GM23338 (cell line): ENCODE data around the gene NFIA. TPM values are rescaled to one million over a fixed set of nuclear protein-coding genes. Genes with fewer than 3 reads are reported as not detected.

Source experiments
- ATAC-seq: fragments of 200-7000 bp; cut with Tn5 transposase; 3 replicates; pipeline ENCODE4 v1.9.1; 2020
- DNase-seq: peaks from one replicate; pipeline ENCODE4 v3.0.0-alpha.2; 2015; ENCODE audit warnings: low spot score
- H2AFZ ChIP-seq: fragments of 200-600 bp; sonication (generic); 2 replicates; pipeline ENCODE4 v1.8.0; 2016; ENCODE audit warnings: antibody characterized with exemption, mild to moderate bottlenecking, moderate library complexity
- H3F3A ChIP-seq: fragments of 200-600 bp; sonication (generic); replicated peaks from 2 replicates; pipeline ENCODE4 v1.8.0; 2017; ENCODE audit warnings: antibody characterized with exemption, mixed run types, low read depth
- H3K27ac ChIP-seq: fragments of 200-600 bp; sonication (generic); 2 replicates; pipeline ENCODE4 v1.6.1; 2016; ENCODE audit warnings: low read depth
- H3K27me3 ChIP-seq: fragments of 200-600 bp; sonication (generic); 2 replicates; pipeline ENCODE4 v1.8.0; 2016; ENCODE audit warnings: mild to moderate bottlenecking, mixed run types, moderate library complexity; ENCODE audit not compliant: insufficient read depth
- H3K36me3 ChIP-seq: fragments of 200-600 bp; sonication (generic); 2 replicates; pipeline ENCODE4 v1.8.0; 2016; ENCODE audit warnings: mild to moderate bottlenecking; ENCODE audit not compliant: insufficient read depth
- H3K4me1 ChIP-seq: fragments of 200-600 bp; sonication (generic); 2 replicates; pipeline ENCODE4 v1.8.0; 2016; ENCODE audit warnings: mild to moderate bottlenecking, moderate library complexity; ENCODE audit not compliant: insufficient read depth
- H3K4me2 ChIP-seq: fragments of 200-600 bp; sonication (generic); 2 replicates; pipeline ENCODE4 v1.7.1; 2017; ENCODE audit warnings: mixed run types
- H3K4me3 ChIP-seq: fragments of 200-600 bp; sonication (generic); 2 replicates; pipeline ENCODE4 v1.6.1; 2016; ENCODE audit warnings: mixed run types
- H3K79me2 ChIP-seq: fragments of 200-600 bp; sonication (generic); replicated peaks from 2 replicates; pipeline ENCODE4 v1.8.0; 2017; ENCODE audit warnings: mild to moderate bottlenecking; ENCODE audit not compliant: insufficient read depth
- H3K9me2 ChIP-seq: fragments of 200-600 bp; sonication (generic); 2 replicates; pipeline ENCODE4 v1.8.0; 2017; ENCODE audit not compliant: insufficient read depth
- H4K20me1 ChIP-seq: fragments of 200-600 bp; sonication (generic); replicated peaks from 2 replicates; pipeline ENCODE4 v1.8.0; 2017; ENCODE audit warnings: mild to moderate bottlenecking; ENCODE audit not compliant: insufficient read depth
- H3K27ac Mint-ChIP-seq: 2 replicates; pipeline ENCODE4 v1.8.0; 2020; ENCODE audit warnings: inconsistent platforms, mild to moderate bottlenecking, moderate library complexity, mixed read lengths
- H3K27me3 Mint-ChIP-seq: 3 replicates; pipeline ENCODE4 v1.8.0; 2022; ENCODE audit warnings: low read depth, mild to moderate bottlenecking, moderate library complexity, mixed read lengths, inconsistent platforms; ENCODE audit not compliant: insufficient read depth, poor library complexity
- H3K36me3 Mint-ChIP-seq: 3 replicates; pipeline ENCODE4 v1.8.0; 2021; ENCODE audit warnings: low read depth, mild to moderate bottlenecking, inconsistent platforms, moderate library complexity, mixed read lengths
- H3K4me1 Mint-ChIP-seq: 3 replicates; pipeline ENCODE4 v1.8.0; 2020; ENCODE audit warnings: mild to moderate bottlenecking, inconsistent platforms, mixed read lengths
- H3K4me3 Mint-ChIP-seq: 3 replicates; pipeline ENCODE4 v1.8.0; 2021; ENCODE audit warnings: moderate library complexity, mild to moderate bottlenecking, inconsistent platforms, mixed read lengths
- H3K9me3 Mint-ChIP-seq: 3 replicates; pipeline ENCODE4 v1.8.0; 2020; ENCODE audit warnings: moderate library complexity, mild to moderate bottlenecking, inconsistent platforms, mixed read lengths
- CREB1 ChIP-seq: fragments of 250-450 bp; sonication (Bioruptor Pico); IDR thresholded peaks from 2 replicates; pipeline ENCODE4 v1.5.0; 2020; ENCODE audit warnings: low read depth, mild to moderate bottlenecking, moderate library complexity
- EZH2 ChIP-seq: fragments of 200-600 bp; sonication (generic); IDR thresholded peaks from one replicate; pipeline ENCODE4 v1.8.0; 2017; ENCODE audit warnings: antibody characterized with exemption, mild to moderate bottlenecking, low read depth; ENCODE audit not compliant: unreplicated experiment
- EZH2phosphoT487 ChIP-seq: fragments of 200-600 bp; sonication (generic); IDR thresholded peaks from one replicate; pipeline ENCODE4 v1.8.1; 2018; ENCODE audit warnings: antibody characterized with exemption; ENCODE audit not compliant: unreplicated experiment
- JUNB ChIP-seq: IDR thresholded peaks from one replicate; pipeline ENCODE4 v1.6.1; 2016; ENCODE audit warnings: antibody characterized with exemption; ENCODE audit not compliant: unreplicated experiment
- POLR2AphosphoS5 ChIP-seq: IDR thresholded peaks from 2 replicates; pipeline ENCODE4 v1.6.1; 2016; ENCODE audit warnings: antibody characterized with exemption, low read depth
- ZNF114 ChIP-seq: fragments of 250-450 bp; sonication (Bioruptor Pico); IDR thresholded peaks from 2 replicates; pipeline ENCODE4 v1.5.0; 2020; ENCODE audit warnings: mild to moderate bottlenecking, moderate library complexity
- polyA plus RNA-seq: library from polyadenylated mRNA; unstranded; fragments of >200 nt; fragmentation: Nextera tagmentation; extraction: Ambion mirVana; gene quantifications from 2 replicates; pipeline ENCODE4 v1.2.1, GENCODE V29; 2016
- total RNA-seq: library from RNA; depleted of rRNA; stranded (reverse); fragments of >200 nt; shearing (Covaris generic); gene quantifications from 2 replicates; pipeline ENCODE4 v1.2.3, GENCODE V29; 2014
- TF ChIP-seq, protein P1 (sequence below), 2 experiments: fragments of 200-600 bp in 1 of 2; sonication (generic) in 1 of 2; conservative IDR thresholded peaks; 2 replicates each; pipeline versions ENCODE4 v1.5.1 to v1.6.1; 2016 to 2017; ENCODE audit warnings: antibody characterized with exemption in 2 of 2, low read depth in 2 of 2, mild to moderate bottlenecking in 2 of 2, moderate library complexity in 1 of 2
- TF ChIP-seq, protein P2 (sequence below): fragments of 250-450 bp; sonication (Bioruptor Pico); IDR thresholded peaks from 2 replicates; pipeline ENCODE4 v1.5.0; 2020; ENCODE audit warnings: mild to moderate bottlenecking, moderate library complexity
- TF ChIP-seq, protein P3 (sequence below): IDR thresholded peaks from 2 replicates; pipeline ENCODE4 v1.6.1; 2016; ENCODE audit warnings: antibody characterized with exemption

NFIA gene
- total and polyA plus RNA-seq, 2 experiments from 2014 or later = 0.97 to 2.3 TPM

DNA sequence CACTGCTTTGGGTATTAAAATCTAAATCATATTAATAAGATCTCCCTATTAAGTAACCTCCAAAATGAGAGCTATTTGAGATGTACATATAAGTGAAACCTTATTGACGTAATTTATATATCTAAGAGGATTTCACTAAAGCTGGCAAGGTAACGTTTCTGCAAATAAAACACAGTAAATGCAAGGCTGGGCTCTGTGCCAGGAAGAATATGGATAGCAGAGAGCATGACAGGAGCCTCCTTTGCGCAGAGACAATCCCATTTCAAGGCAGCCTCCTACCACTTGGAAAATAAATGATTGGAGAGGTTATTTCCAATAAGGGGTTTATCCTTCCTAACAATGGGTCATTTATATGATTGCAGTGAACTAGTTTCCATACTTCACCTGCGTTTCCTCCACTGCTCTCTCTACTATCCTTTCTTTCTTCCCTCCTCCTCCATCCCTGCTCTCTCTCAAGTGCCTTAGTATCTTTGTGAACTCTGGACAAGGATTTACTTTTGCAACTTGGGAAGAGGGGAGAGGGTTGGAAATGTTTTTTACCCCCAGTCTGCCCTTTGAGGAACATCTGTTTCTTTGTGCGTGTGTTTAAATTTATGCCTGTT, 3.0 kb upstream of the NFIA start:
- Histone ChIP-seq H3K36me3 (no peaks in the 10 kb centered on the region), H3K9me2 (no peaks in the 10 kb centered on the region), H3F3A (peaks cover 14% of the 10 kb centered on the region; the same call in 1 of the 2 replicates), H3K4me2 (peak overlapping the region; percentile 79), H3K4me3 (peak overlapping the region; percentile 58), H4K20me1 (0 out of 2 replicates have a peak, but pooled peaks cover 3% of the 10 kb centered on the region), H3K79me2 (no peaks in the 10 kb centered on the region), H3K27me3 (peaks cover 76% of the 10 kb centered on the region), H2AFZ (peak overlapping the region; percentile 53; the same call in 1 of the 2 replicates), H3K4me1 (peaks cover 47% of the 10 kb centered on the region), H3K27ac (no peak overlapping the region)
- Mint-ChIP-seq H3K9me3 (peaks cover 2% of the 10 kb centered on the region; the same call in 2 of the 3 replicates), H3K36me3 (peaks cover 3% of the 10 kb centered on the region; the same call in 1 of the 3 replicates), H3K27me3 (peaks cover 56% of the 10 kb centered on the region), H3K4me1 (peaks cover 44% of the 10 kb centered on the region), H3K27ac (no peak overlapping the region), H3K4me3 (peak overlapping the region; percentile 79)
- no peak for ATAC-seq
- peak; percentile 16 for DNase-seq
- no peak for TF ChIP-seq ZNF114
- TF ChIP-seq, protein P1, sequence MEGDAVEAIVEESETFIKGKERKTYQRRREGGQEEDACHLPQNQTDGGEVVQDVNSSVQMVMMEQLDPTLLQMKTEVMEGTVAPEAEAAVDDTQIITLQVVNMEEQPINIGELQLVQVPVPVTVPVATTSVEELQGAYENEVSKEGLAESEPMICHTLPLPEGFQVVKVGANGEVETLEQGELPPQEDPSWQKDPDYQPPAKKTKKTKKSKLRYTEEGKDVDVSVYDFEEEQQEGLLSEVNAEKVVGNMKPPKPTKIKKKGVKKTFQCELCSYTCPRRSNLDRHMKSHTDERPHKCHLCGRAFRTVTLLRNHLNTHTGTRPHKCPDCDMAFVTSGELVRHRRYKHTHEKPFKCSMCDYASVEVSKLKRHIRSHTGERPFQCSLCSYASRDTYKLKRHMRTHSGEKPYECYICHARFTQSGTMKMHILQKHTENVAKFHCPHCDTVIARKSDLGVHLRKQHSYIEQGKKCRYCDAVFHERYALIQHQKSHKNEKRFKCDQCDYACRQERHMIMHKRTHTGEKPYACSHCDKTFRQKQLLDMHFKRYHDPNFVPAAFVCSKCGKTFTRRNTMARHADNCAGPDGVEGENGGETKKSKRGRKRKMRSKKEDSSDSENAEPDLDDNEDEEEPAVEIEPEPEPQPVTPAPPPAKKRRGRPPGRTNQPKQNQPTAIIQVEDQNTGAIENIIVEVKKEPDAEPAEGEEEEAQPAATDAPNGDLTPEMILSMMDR (conservative IDR thresholded peaks at IDR 0.05; ENCODE audit: low read depth in 2 of 2) = no peak
- no peak for TF ChIP-seq JUNB
- TF ChIP-seq, protein P2, sequence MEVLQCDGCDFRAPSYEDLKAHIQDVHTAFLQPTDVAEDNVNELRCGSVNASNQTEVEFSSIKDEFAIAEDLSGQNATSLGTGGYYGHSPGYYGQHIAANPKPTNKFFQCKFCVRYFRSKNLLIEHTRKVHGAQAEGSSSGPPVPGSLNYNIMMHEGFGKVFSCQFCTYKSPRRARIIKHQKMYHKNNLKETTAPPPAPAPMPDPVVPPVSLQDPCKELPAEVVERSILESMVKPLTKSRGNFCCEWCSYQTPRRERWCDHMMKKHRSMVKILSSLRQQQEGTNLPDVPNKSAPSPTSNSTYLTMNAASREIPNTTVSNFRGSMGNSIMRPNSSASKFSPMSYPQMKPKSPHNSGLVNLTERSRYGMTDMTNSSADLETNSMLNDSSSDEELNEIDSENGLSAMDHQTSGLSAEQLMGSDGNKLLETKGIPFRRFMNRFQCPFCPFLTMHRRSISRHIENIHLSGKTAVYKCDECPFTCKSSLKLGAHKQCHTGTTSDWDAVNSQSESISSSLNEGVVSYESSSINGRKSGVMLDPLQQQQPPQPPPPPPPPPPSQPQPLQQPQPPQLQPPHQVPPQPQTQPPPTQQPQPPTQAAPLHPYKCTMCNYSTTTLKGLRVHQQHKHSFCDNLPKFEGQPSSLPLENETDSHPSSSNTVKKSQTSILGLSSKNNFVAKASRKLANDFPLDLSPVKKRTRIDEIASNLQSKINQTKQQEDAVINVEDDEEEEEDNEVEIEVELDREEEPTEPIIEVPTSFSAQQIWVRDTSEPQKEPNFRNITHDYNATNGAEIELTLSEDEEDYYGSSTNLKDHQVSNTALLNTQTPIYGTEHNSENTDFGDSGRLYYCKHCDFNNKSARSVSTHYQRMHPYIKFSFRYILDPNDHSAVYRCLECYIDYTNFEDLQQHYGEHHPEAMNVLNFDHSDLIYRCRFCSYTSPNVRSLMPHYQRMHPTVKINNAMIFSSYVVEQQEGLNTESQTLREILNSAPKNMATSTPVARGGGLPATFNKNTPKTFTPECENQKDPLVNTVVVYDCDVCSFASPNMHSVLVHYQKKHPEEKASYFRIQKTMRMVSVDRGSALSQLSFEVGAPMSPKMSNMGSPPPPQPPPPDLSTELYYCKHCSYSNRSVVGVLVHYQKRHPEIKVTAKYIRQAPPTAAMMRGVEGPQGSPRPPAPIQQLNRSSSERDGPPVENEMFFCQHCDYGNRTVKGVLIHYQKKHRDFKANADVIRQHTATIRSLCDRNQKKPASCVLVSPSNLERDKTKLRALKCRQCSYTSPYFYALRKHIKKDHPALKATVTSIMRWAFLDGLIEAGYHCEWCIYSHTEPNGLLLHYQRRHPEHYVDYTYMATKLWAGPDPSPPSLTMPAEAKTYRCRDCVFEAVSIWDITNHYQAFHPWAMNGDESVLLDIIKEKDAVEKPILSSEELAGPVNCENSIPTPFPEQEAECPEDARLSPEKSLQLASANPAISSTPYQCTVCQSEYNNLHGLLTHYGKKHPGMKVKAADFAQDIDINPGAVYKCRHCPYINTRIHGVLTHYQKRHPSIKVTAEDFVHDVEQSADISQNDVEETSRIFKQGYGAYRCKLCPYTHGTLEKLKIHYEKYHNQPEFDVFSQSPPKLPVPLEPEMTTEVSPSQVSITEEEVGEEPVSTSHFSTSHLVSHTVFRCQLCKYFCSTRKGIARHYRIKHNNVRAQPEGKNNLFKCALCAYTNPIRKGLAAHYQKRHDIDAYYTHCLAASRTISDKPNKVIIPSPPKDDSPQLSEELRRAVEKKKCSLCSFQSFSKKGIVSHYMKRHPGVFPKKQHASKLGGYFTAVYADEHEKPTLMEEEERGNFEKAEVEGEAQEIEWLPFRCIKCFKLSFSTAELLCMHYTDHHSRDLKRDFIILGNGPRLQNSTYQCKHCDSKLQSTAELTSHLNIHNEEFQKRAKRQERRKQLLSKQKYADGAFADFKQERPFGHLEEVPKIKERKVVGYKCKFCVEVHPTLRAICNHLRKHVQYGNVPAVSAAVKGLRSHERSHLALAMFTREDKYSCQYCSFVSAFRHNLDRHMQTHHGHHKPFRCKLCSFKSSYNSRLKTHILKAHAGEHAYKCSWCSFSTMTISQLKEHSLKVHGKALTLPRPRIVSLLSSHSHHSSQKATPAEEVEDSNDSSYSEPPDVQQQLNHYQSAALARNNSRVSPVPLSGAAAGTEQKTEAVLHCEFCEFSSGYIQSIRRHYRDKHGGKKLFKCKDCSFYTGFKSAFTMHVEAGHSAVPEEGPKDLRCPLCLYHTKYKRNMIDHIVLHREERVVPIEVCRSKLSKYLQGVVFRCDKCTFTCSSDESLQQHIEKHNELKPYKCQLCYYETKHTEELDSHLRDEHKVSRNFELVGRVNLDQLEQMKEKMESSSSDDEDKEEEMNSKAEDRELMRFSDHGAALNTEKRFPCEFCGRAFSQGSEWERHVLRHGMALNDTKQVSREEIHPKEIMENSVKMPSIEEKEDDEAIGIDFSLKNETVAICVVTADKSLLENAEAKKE (CRISPR knock-in tag) = no peak
- TF ChIP-seq POLR2AphosphoS5 = no peak
- no peak for TF ChIP-seq EZH2
- no peak for TF ChIP-seq CREB1 (CRISPR knock-in tag)
- TF ChIP-seq, protein P3, sequence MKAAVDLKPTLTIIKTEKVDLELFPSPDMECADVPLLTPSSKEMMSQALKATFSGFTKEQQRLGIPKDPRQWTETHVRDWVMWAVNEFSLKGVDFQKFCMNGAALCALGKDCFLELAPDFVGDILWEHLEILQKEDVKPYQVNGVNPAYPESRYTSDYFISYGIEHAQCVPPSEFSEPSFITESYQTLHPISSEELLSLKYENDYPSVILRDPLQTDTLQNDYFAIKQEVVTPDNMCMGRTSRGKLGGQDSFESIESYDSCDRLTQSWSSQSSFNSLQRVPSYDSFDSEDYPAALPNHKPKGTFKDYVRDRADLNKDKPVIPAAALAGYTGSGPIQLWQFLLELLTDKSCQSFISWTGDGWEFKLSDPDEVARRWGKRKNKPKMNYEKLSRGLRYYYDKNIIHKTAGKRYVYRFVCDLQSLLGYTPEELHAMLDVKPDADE = no peak
- TF ChIP-seq EZH2phosphoT487 = no peak
